ENCODE results near the gene PPP4R1.

PPP4R1 gene

DNA sequence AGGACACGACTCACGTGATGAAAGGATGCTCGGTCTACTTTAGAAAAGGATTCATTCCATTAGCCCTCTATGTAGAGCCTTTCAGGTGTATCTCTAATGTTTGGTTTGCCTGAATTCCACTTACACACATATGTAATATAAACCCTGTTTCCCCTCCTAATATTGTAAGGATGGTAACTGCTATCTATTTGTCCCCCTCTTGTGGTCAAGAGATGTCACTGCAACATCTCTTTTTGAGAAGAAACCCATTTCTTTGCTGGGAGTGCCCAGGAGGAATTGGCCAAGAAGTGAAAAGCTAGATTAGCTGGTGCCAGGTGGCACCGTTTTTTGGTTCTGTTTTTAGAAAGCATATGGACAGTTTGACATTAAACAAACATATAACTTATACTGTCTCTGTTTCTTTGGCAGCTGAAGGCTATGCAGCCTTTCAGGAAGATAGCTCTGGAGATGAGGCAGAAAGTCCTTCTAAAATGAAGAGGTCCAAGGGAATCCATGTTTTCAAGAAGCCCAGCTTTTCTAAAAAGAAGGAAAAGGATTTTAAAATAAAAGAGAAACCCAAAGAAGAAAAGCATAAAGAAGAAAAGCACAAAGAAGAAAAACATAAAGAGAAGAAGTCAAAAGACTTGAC, 97.8 kb downstream of the PPP4R1 start:
- DNase-seq (ENCODE audit: low read depth in 2 of 2, low spot score in 1 of 2): no peak

DNA sequence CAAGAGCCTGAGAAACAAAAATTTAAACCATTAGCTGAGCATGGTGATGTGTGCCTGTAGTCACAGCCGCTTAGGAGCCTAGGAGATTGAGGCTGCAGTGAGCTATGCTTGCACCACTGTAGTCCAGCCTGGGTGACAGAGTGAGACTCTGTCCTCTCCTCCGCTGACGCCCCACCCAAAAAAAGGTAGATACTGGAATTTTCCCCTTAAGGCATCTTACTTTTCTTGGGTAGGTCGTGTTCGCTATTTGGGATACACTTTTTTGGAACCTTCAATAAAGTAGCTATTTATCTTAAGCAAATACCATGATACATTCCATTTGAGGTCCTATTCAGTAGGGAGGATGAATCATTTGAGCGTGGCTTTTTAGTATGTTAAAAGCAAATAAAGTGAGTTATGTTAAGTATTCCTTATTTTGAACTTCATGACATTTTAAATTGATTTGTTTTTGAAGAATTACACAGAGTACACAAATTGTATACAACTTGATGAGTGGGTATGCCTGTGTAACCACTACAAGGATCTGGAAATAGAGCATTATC, 100.3 kb downstream of the PPP4R1 start:
- DNase-seq (ENCODE audit: low read depth in 2 of 2, low spot score in 1 of 2): no peak

DNA sequence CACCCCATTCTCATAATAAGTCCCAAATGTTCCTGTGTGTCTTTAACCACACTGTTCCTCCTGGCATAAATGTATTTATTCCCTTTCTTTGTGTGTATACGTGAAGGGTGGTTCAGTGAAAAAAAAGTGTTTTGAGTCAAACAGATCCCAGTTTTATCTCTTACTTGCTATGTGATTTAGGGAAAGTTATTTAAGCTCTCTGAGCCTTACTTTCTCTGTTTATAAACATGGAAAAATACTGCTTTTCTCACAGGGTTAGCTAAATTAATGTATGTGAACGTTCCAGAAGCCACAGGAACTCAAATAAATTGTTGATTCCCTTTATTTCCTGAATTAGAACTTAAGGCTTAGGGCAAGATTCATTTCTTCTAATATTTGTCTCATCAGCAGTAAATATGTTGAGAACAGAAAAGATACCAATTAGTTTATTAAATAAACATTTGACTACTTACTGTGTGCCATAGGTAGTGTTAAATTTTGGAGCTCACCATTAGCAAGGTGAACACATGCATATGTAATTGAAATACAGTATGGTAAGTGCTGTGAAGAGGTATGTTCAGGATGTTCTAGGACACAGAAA, 105.8 kb downstream of the PPP4R1 start:
- DNase-seq (ENCODE audit: low read depth in 2 of 2, low spot score in 1 of 2): no peak

DNA sequence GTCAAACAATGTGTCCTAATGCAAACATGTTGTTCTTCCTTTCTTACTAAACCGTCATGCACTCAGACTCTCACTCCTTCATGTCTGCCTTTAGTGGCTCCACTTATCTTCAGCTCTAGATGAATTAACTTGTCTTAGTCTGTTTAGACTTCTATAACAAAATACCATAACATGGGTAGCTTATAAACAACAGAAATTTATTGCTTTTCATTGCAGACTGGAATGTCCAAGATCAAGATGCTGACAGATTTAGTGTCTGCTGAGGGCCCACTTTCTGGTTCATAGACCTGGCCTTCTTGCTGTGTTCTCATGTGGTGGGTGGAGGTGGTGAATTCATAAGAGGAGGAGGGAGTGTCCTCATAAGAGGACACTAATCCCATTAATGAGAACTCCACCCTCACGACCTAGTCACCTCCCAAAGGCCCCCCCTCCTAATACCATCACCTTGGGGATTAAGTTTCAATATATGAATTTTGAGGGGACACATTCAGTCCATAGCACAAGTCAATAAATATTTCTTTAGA, 106.7 kb downstream of the PPP4R1 start:
- no peak for DNase-seq (ENCODE audit: low read depth in 2 of 2, low spot score in 1 of 2)

DNA sequence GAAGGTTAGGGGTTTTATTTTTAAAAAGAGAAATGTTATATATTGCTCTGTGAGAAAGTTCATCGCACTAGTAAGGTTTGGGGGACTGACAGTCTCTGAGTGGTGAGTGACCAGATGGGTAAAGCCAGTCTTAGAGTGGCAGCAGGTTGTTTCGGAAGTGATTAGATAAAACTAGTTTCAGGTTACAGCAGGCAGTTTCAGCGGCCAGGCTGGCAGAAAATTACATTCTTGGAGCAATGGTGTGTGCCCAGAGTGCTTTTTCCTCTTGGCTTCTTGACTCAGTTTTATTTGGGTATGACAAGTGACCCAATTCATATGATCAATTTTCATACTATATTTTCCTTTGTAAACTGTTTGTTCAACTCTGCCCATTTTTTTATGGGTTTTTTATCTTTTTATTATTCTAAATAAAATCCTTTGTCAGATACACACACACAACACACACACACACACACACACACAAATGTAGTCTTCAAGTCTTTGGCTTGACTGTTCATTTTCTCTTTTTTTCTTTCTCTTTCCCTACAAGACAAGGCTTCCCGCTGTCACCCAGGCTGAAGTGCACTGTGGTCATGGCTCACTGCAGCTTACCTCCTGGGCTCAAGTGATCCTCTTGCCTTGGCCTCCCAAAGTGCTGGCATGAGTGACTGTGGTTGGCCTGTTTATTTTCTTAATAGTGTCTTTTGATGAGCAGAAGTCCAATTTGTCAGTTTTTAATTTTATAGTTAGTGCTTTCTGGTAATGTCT, 108.1 kb downstream of the PPP4R1 start:
- no peak for DNase-seq (ENCODE audit: low read depth in 2 of 2, low spot score in 1 of 2)
